H9 (cell line): ENCODE results near the gene LBHD2. TPM values are rescaled to one million over a fixed set of nuclear protein-coding genes. Genes with fewer than 3 reads are reported as not detected.
A peak's percentile ranks its signal among the peaks of the same experiment; 100 is the strongest.

Source experiments
- DNase-seq: peaks from one replicate; pipeline ENCODE4 v3.0.0-alpha.2; 2017
- H2AFZ ChIP-seq: one replicate; pipeline ENCODE4 v1.6.1; 2013; ENCODE audit warnings: mild to moderate bottlenecking, low read length, control low read depth, moderate library complexity
- H2AK5ac ChIP-seq: 2 replicates; pipeline ENCODE4 v1.6.1; 2013; ENCODE audit warnings: low read length, control low read depth, mixed read lengths; ENCODE audit not compliant: insufficient read length
- H2BK120ac ChIP-seq: one replicate; pipeline ENCODE4 v1.6.1; 2013; ENCODE audit warnings: low read depth, mild to moderate bottlenecking, low read length, control low read depth, inconsistent platforms; ENCODE audit not compliant: poor library complexity, severe bottlenecking
- H2BK12ac ChIP-seq: 2 replicates; pipeline ENCODE4 v1.6.1; 2013; ENCODE audit warnings: low read length, control low read depth, mixed read lengths, low read depth; ENCODE audit not compliant: insufficient read length
- H2BK15ac ChIP-seq: 2 replicates; pipeline ENCODE4 v1.6.1; 2013; ENCODE audit warnings: low read depth, low read length, control low read depth
- H2BK20ac ChIP-seq: one replicate; pipeline ENCODE4 v1.6.1; 2013; ENCODE audit warnings: low read depth, mild to moderate bottlenecking, low read length, control low read depth, inconsistent platforms; ENCODE audit not compliant: poor library complexity, severe bottlenecking
- H2BK5ac ChIP-seq: 2 replicates; pipeline ENCODE4 v1.6.1; 2013; ENCODE audit warnings: low read length, control low read depth, mixed read lengths; ENCODE audit not compliant: insufficient read length
- H3K14ac ChIP-seq: 2 replicates; pipeline ENCODE4 v1.6.1; 2013; ENCODE audit warnings: low read length, control low read depth; ENCODE audit not compliant: insufficient read depth
- H3K18ac ChIP-seq: 2 replicates; pipeline ENCODE4 v1.6.1; 2013; ENCODE audit warnings: low read depth, mild to moderate bottlenecking, mixed read lengths, low read length, control low read depth; ENCODE audit not compliant: insufficient read length
- H3K23ac ChIP-seq: 2 replicates; pipeline ENCODE4 v1.6.1; 2013; ENCODE audit warnings: low read length, control low read depth, mixed read lengths, low read depth; ENCODE audit not compliant: insufficient read length
- H3K23me2 ChIP-seq: 2 replicates; pipeline ENCODE4 v1.6.1; 2013; ENCODE audit warnings: low read depth, mild to moderate bottlenecking, mixed read lengths, low read length, control low read depth; ENCODE audit not compliant: insufficient read length, poor library complexity, severe bottlenecking
- H3K27ac ChIP-seq: 2 replicates; pipeline ENCODE4 v1.5.1; 2013; ENCODE audit warnings: low read length, control low read depth, mixed read lengths, low read depth; ENCODE audit not compliant: insufficient read length
- H3K27me3 ChIP-seq: 2 replicates; pipeline ENCODE4 v1.6.1; 2013; ENCODE audit warnings: low read length, control low read depth, inconsistent platforms; ENCODE audit not compliant: insufficient read depth
- H3K4ac ChIP-seq: 2 replicates; pipeline ENCODE4 v1.6.1; 2013; ENCODE audit warnings: low read depth, mild to moderate bottlenecking, control low read depth, inconsistent platforms, low read length, moderate library complexity
- H3K4me1 ChIP-seq: 2 replicates; pipeline ENCODE4 v1.6.1; 2013; ENCODE audit warnings: low read length, control low read depth, inconsistent platforms; ENCODE audit not compliant: insufficient read depth
- H3K4me2 ChIP-seq: 2 replicates; pipeline ENCODE4 v1.6.1; 2013; ENCODE audit warnings: low read length, control low read depth, mixed read lengths; ENCODE audit not compliant: insufficient read length, insufficient read depth
- H3K56ac ChIP-seq: 2 replicates; pipeline ENCODE4 v1.6.1; 2013; ENCODE audit warnings: low read depth, mild to moderate bottlenecking, mixed read lengths, low read length, control low read depth; ENCODE audit not compliant: insufficient read length
- H3K79me1 ChIP-seq: 2 replicates; pipeline ENCODE4 v1.6.1; 2013; ENCODE audit warnings: low read depth, mild to moderate bottlenecking, moderate library complexity, low read length, control low read depth, inconsistent platforms; ENCODE audit not compliant: insufficient read depth, poor library complexity, severe bottlenecking
- H3K79me2 ChIP-seq: 2 replicates; pipeline ENCODE4 v1.6.1; 2013; ENCODE audit warnings: low read length, control low read depth, inconsistent platforms; ENCODE audit not compliant: insufficient read depth
- H3K9ac ChIP-seq: 2 replicates; pipeline ENCODE4 v1.6.1; 2013; ENCODE audit warnings: low read length, control low read depth, mixed read lengths; ENCODE audit not compliant: insufficient read length; ENCODE audit errors: extremely low read depth
- H3K9me3 ChIP-seq: one replicate; pipeline ENCODE4 v1.6.1; 2013; ENCODE audit warnings: low read depth, low read length, inconsistent platforms; ENCODE audit not compliant: control insufficient read depth
- H3T11ph ChIP-seq: one replicate; pipeline ENCODE4 v1.6.1; 2013; ENCODE audit warnings: mild to moderate bottlenecking, low read length, control low read depth, inconsistent platforms
- H4K20me1 ChIP-seq: one replicate; pipeline ENCODE4 v1.6.1; 2013; ENCODE audit not compliant: control insufficient read depth, insufficient read length, insufficient read depth
- H4K5ac ChIP-seq: 2 replicates; pipeline ENCODE4 v1.6.1; 2013; ENCODE audit warnings: low read depth, mild to moderate bottlenecking, mixed read lengths, low read length, control low read depth; ENCODE audit not compliant: insufficient read length
- H4K8ac ChIP-seq: replicated peaks from 2 replicates; pipeline ENCODE4 v1.6.1; 2013; ENCODE audit warnings: low read length, control low read depth, mixed read lengths, low read depth; ENCODE audit not compliant: insufficient read length
- H4K91ac ChIP-seq: 2 replicates; pipeline ENCODE4 v1.6.1; 2013; ENCODE audit warnings: low read depth, mild to moderate bottlenecking, moderate library complexity, mixed read lengths, low read length, control low read depth; ENCODE audit not compliant: insufficient read length
- H3K27ac Mint-ChIP-seq, 3 experiments: 2 replicates in 2 of 3; 3 replicates in 1 of 3; pipeline ENCODE4 v1.8.0; 2020 to 2021; ENCODE audit warnings: mixed read lengths in 3 of 3, mild to moderate bottlenecking in 1 of 3, moderate library complexity in 1 of 3
- H3K27me3 Mint-ChIP-seq: 2 replicates; pipeline ENCODE4 v1.8.0; 2021; ENCODE audit warnings: low read depth, mild to moderate bottlenecking, moderate library complexity, mixed read lengths
- H3K36me3 Mint-ChIP-seq, 3 experiments: 2 replicates in 2 of 3; 3 replicates in 1 of 3; pipeline ENCODE4 v1.8.0; 2020 to 2021; ENCODE audit warnings: low read depth in 3 of 3, mixed read lengths in 3 of 3; ENCODE audit not compliant: insufficient read depth in 1 of 3
- H3K4me1 Mint-ChIP-seq, 2 experiments: 2 replicates each; pipeline ENCODE4 v1.8.0; 2020; ENCODE audit warnings: mixed read lengths in 2 of 2
- H3K4me3 Mint-ChIP-seq, 2 experiments: 2 replicates in 1 of 2; 3 replicates in 1 of 2; pipeline ENCODE4 v1.8.0; 2020 to 2021; ENCODE audit warnings: mild to moderate bottlenecking in 2 of 2, mixed read lengths in 2 of 2, moderate library complexity in 1 of 2
- H3K9me3 Mint-ChIP-seq, 2 experiments: 2 replicates in 1 of 2; 3 replicates in 1 of 2; pipeline ENCODE4 v1.8.0; 2020; ENCODE audit warnings: mild to moderate bottlenecking in 2 of 2, mixed read lengths in 2 of 2, moderate library complexity in 1 of 2
- CTCF ChIP-seq: fragments of 200-600 bp; sonication (generic); conservative IDR thresholded peaks from 3 replicates; pipeline ENCODE4 v1.8.0; 2021; ENCODE audit warnings: antibody characterized with exemption, mild to moderate bottlenecking
- WGBS: extraction: QIAGEN DNeasy Blood & Tissue Kit; methylation state at CpG from one replicate; pipeline ENCODE4 v1.1.7; 2013; ENCODE audit warnings: missing lambda C conversion rate, low lambda C conversion rate, mixed read lengths; ENCODE audit not compliant: insufficient read length; ENCODE audit errors: extremely low coverage; 5-methylcytosine and 5-hydroxymethylcytosine counted together
- total RNA-seq: library from RNA; stranded (reverse); gene quantifications from 2 replicates; pipeline ENCODE4 v1.2.1, GENCODE V29; 2021

Gene LBHD2
- total RNA-seq, 1 experiment from 2014 or later = not detected

GRCh38 chr14:103109535-103110441 lies 25.8 kb downstream of the LBHD2 start:
- Histone ChIP-seq H4K20me1 (no peaks in the 10 kb centered on the region), H3K27ac (no peak overlapping the region), H2BK5ac (no peak overlapping the region), H2BK15ac (no peak overlapping the region), H2AFZ (no peak overlapping the region), H2BK20ac (no peak overlapping the region), H3K4me1 (peaks cover 6% of the 10 kb centered on the region), H4K91ac (no peak overlapping the region), H3K4me2 (peak overlapping the region; percentile 13), H2AK5ac (no peak overlapping the region), H2BK120ac (no peak overlapping the region), H3K23ac (no peak overlapping the region), H3K27me3 (no peaks in the 10 kb centered on the region), H3K79me2 (no peaks in the 10 kb centered on the region), H3T11ph (no peak overlapping the region), H2BK12ac (no peak overlapping the region), H3K23me2 (peaks cover 4% of the 10 kb centered on the region), H3K14ac (no peak overlapping the region), H3K18ac (no peak overlapping the region), H3K9ac (no peak overlapping the region), H3K79me1 (no peaks in the 10 kb centered on the region), H4K5ac (no peak overlapping the region), H3K9me3 (no peaks in the 10 kb centered on the region), H3K56ac (no peak overlapping the region), H3K4ac (no peak overlapping the region), H4K8ac (no peak overlapping the region)
- peaks cover 21% of the 10 kb centered on the region for H3K27me3 Mint-ChIP-seq
- H3K27ac Mint-ChIP-seq = peak overlapping the region in 1 of 3 experiments; percentile 28; a peak in 1 of 7 replicates
- no peaks in the 10 kb centered on the region for H3K36me3 Mint-ChIP-seq
- H3K9me3 Mint-ChIP-seq = no peaks in the 10 kb centered on the region
- DNase-seq = peak; percentile 79
- H3K4me1 Mint-ChIP-seq = peaks cover 28 to 49% of the 10 kb centered on the region in 2 experiments
- peak overlapping the region; percentile 19 to 44; a peak in 4 of 5 replicates for H3K4me3 Mint-ChIP-seq
- WGBS = no CpG with 5 or more reads among the region's 32 CpGs
- no peak for TF ChIP-seq CTCF
